K562 (cell line): Measurements from ENCODE around the gene RCE1. TPM values are rescaled to one million over a fixed set of nuclear protein-coding genes. Genes with fewer than 3 reads are reported as not detected.

Source experiments
- ARID1B ChIP-seq: fragments of 450-650 bp; IDR thresholded peaks from 2 replicates; pipeline ENCODE4 v1.6.1; 2016; ENCODE audit warnings: antibody characterized with exemption, mild to moderate bottlenecking, inconsistent platforms
- ATF7 ChIP-seq: fragments of 450-650 bp; IDR thresholded peaks from 2 replicates; pipeline ENCODE4 v1.7.1; 2014; ENCODE audit warnings: mild to moderate bottlenecking, moderate library complexity
- CC2D1A ChIP-seq: fragments of 450-650 bp; IDR thresholded peaks from 2 replicates; pipeline ENCODE4 v1.6.1; 2017; ENCODE audit warnings: mild to moderate bottlenecking
- GATAD2B ChIP-seq: fragments of 450-650 bp; IDR thresholded peaks from 2 replicates; pipeline ENCODE4 v1.6.1; 2017; ENCODE audit warnings: mild to moderate bottlenecking, borderline replicate concordance
- LEF1 ChIP-seq: fragments of 450-650 bp; IDR thresholded peaks from 2 replicates; pipeline ENCODE4 v1.6.1; 2016; ENCODE audit warnings: mild to moderate bottlenecking
- MAZ ChIP-seq, 2 experiments: fragments of 450-650 bp in 1 of 2; sonication (generic) in 1 of 2; formaldehyde crosslinking; IDR thresholded peaks in 1 of 2; conservative IDR thresholded peaks in 1 of 2; 2 replicates each; pipeline versions ENCODE4 v1.4.0 to v1.5.0; 2020; ENCODE audit warnings: mild to moderate bottlenecking in 1 of 2, missing genetic modification reagents in 1 of 2
- NR2C2 ChIP-seq, 2 experiments: fragments of 200-800 bp in 1 of 2; sonication (Bioruptor generic) in 1 of 2; sonication (generic) in 1 of 2; formaldehyde crosslinking in 1 of 2; IDR thresholded peaks; 2 replicates each; pipeline versions ENCODE4 v1.6.1 to v1.8.0; 2016 to 2022; ENCODE audit warnings: mild to moderate bottlenecking in 1 of 2, missing compliant biosample characterization in 1 of 2, missing genetic modification characterization in 1 of 2, missing genetic modification reagents in 1 of 2
- RAD51 ChIP-seq: fragments of 450-650 bp; IDR thresholded peaks from 2 replicates; pipeline ENCODE4 v1.7.1; 2016; ENCODE audit warnings: low read depth, mild to moderate bottlenecking, borderline replicate concordance
- RERE ChIP-seq: sonication (generic); formaldehyde crosslinking; IDR thresholded peaks from 2 replicates; pipeline ENCODE4 v1.8.0; 2023; ENCODE audit warnings: missing genetic modification reagents, mild to moderate bottlenecking, borderline replicate concordance
- SMARCA4 ChIP-seq: fragments of 450-650 bp; IDR thresholded peaks from 2 replicates; pipeline ENCODE4 v1.6.1; 2016
- ZBTB40 ChIP-seq, 2 experiments: fragments of 450-650 bp in 1 of 2; sonication (generic) in 1 of 2; formaldehyde crosslinking in 1 of 2; IDR thresholded peaks; 2 replicates each; pipeline versions ENCODE4 v1.7.1 to v1.9.0; 2016 to 2022; ENCODE audit warnings: inconsistent platforms in 1 of 2, mild to moderate bottlenecking in 1 of 2, missing genetic modification reagents in 1 of 2
- ZNF146 ChIP-seq: IDR thresholded peaks from one replicate; pipeline ENCODE4 v1.6.1; 2018; ENCODE audit warnings: missing compliant biosample characterization; ENCODE audit not compliant: unreplicated experiment
- polyA plus RNA-seq, 8 experiments: library from polyadenylated mRNA; depleted of rRNA in 4 of 8; stranded (reverse) in 5 of 8; unstranded in 3 of 8; fragments of >200 nt; fragmentation: Nextera tagmentation in 2 of 8; fragmentation: Illumina TruSeq in 1 of 8; extraction: Ambion mirVana in 2 of 8; extraction: Trizol in 1 of 8; gene quantifications; 2 replicates each; pipeline versions ENCODE4 v1.2.1 to v1.2.3, GENCODE V29; 2011 to 2014; ENCODE audit warnings: inconsistent platforms in 1 of 8, missing spikeins in 1 of 8
- total RNA-seq, 7 experiments: library from RNA; depleted of rRNA in 6 of 7; stranded (reverse); fragments of >200 nt in 6 of 7; fragmentation: Illumina TruSeq in 2 of 7; extraction: Trizol in 2 of 7; gene quantifications; 2 replicates each; pipeline versions ENCODE4 v1.2.1 to v1.2.3, GENCODE V29; 2011 to 2021; ENCODE audit warnings: low replicate concordance in 1 of 7

The RCE1 gene
- total and polyA plus RNA-seq, 9 of the 15 experiments (the other 6 are each of a cell fraction or from before 2014, with no cell fraction given) = 0.75 to 41.5 (median 15.1) TPM

GRCh38 chr11:66840317-66841091, 2.7 kb upstream of the RCE1 start (continued):
- TF ChIP-seq NR2C2 (CRISPR knock-in tag; IDR thresholded peaks at IDR 0.05) (no peak), NR2C2 (tag; IDR thresholded peaks at IDR 0.05) (peak; percentile 60; the same call in 1 of the 2 replicates), ZBTB40 (IDR thresholded peaks at IDR 0.05) (0 out of 2 replicates have a peak, but pooled peaks have one; percentile 24), ZBTB40 (CRISPR knock-in tag; IDR thresholded peaks at IDR 0.05) (no peak), LEF1 (no peak), ATF7 (peak; percentile 31; the same call in 1 of the 2 replicates), MAZ (CRISPR knock-in tag; conservative IDR thresholded peaks at IDR 0.05 in 1 of 2, IDR thresholded peaks at IDR 0.05 in 1 of 2) (0 out of 4 replicates have a peak, but pooled peaks of 1 of the 2 experiments have one; percentile 33), ARID1B (peak; percentile 47; the same call in 1 of the 2 replicates), GATAD2B (no peak), CC2D1A (0 out of 2 replicates have a peak, but pooled peaks have one; percentile 13), ZNF146 (CRISPR knock-in tag) (no peak), RERE (CRISPR knock-in tag) (no peak), SMARCA4 (0 out of 2 replicates have a peak, but pooled peaks have one; percentile 19), RAD51 (no peak)
